Stimulated activated naive CD4-positive, alpha-beta T cell (primary cell): ENCODE data around the gene ZIC1.

Experiments used
- DNase-seq, 6 experiments: peaks; one replicate each; lab custom pipeline; 2025; lab: John Stamatoyannopoulos, UW

ZIC1 gene

GRCh38 chr3:147422601-147423536, 13.7 kb downstream of the ZIC1 start:
- no peak for DNase-seq

DNA sequence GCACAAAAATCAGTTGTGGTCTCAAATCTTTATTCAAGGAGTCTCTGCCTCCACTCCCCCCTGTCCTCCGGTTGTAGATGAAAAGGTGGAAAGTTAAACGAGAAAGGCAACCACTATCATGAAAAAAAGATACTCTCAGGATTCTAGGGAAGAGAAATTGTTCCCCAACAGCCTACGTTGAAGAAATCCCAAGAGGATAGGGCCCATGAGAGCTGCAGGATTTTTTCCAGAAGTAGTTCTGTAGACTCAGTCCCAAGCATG, 14.3 kb downstream of the ZIC1 start:
- DNase-seq = no peak

- DNase-seq = no peak
Observed at GRCh38 chr3:147423798-147424580, 14.8 kb downstream of the ZIC1 start.

DNA sequence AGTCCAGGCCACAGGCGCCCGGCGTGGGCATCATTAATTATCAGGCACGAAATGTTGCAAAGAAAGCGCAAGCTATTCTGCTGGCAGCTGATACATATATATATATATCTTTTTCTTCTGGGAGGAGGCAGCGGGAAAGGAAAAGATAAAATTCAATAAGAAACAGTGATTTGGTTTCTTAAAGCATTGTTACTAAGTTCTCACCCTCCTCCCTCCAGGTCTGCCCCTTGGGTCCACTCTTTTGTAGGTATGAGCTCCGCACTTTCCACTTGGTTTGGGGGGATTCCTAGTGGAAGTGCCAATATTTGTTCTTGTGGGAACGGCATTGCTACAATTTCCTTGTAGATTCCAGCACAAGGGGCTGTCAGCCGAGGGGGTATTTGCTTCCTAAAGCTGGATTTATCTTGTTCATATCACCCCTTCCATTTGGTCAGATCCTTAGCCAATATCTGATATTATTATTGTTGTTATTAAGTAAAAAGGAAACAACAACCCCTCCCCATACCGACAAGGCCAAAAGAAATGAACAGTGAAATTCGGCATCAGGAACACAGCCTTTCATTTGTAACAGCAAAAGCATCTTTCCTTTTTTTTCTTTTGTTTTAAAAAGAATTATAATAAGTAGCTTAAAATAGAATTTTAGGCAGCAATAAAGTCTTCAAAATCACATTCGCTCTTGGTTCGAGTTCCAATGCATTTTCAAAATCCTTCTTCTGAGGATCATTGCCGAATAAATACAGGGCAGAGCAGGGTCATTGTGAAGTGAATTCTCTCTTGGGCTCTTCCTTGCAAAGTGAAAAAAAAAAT, 15.6 kb downstream of the ZIC1 start:
- DNase-seq = no peak

DNA sequence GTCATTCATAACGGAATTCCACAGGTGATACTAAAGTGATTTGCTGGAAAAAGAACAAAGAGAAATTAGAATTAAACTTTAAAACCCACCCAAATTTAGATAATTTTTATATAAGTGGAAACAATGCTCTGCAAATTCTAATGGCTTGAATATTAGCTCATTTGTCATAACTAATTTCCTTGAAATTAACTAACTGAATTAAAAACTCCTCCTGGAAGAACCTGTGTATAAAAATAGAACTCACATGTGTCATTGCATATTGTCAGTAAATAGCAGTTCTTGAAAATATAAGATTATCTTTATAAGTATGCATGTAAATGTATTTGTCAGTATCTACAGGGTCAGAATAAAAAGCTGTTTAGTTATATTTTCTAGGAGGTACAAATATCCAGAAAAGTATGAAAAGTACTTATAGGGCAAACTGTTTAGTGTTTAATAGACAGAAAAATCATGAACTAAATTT, 16.3 kb downstream of the ZIC1 start:
- DNase-seq = no peak

DNA sequence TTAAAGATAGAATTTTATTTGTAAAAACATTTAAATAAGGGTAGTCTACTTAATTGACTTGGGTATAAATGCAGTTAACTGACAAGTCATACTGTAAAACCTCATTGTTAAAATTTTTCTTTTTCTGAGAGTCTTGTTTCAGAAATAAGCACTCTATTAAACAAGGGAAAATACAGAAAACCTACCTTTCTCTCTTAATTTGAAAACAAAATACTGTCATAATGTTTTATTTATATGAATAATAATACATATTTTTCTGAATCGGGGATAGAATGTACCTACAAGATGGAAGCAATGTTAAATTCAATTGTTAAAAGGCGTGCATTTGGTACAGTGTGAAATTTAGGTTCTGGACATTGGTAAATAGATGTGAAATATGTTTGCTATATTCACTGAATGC, 17.8 kb downstream of the ZIC1 start:
- DNase-seq = no peak

GRCh38 chr3:147427746-147428145, 18.6 kb downstream of the ZIC1 start:
- no peak for DNase-seq

GRCh38 chr3:147428326-147428725, 19.2 kb downstream of the ZIC1 start:
- DNase-seq = no peak

GRCh38 chr3:147428754-147429153, 19.6 kb downstream of the ZIC1 start:
- DNase-seq = no peak

DNA sequence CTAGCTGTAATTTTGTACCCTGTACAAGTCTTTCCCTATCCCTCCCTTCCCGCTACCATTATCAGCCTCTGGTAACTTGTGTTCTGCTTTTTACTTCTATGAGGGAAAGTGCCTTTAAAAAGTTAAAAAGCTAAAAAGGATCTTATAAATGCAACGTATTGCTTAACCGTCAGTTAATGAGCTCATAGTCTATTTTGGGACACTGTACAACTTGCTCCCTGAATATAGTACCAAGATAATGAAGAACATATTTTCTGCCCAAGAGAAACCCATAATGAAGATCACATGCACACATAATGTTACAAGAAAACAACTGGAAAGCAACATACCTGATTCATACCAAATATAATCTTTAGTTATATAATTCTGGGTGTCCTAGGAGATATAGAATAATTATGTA, 22.6 kb downstream of the ZIC1 start:
- no peak for DNase-seq

DNA sequence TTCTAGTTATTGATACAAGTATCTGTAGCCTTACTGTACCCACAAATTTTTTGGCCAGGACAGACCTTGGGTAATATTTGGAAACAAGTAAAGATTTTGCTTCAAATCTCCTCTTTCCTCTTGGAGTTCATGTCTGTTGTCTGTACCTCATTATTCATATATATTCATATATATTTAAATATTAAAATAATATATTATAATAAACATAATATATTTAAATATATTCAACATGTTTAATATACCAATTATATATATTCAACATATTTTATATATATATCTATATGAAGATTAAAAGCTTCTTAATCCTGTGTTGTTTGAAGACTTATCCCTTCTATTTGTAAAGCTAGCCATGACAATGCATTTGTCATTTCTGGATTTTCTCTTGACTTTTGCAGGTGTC, 38.1 kb downstream of the ZIC1 start:
- DNase-seq = no peak

DNA sequence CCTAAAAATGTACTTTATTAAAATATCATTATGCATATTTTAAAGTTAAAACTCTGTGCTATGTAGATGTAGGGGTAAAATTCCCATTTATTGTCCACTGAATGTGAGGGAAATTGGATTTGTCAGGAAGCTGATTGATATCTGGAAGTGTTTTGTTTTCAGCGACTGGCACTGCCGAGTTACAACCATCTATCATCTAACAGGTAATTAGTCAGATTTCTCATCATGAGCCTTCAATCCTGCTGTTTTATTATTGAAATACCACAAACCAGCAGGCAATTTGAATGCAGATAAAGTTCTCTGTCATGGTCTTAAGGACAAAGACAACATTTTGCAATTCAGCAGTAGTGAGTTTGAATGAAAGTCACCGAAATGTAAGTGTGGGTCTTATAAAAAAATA, 40.5 kb downstream of the ZIC1 start:
- no peak for DNase-seq

GRCh38 chr3:147458995-147459704, 50.0 kb downstream of the ZIC1 start:
- DNase-seq = no peak

GRCh38 chr3:147462856-147463255, 53.7 kb downstream of the ZIC1 start:
- no peak for DNase-seq
